ENCODE data around the gene INO80C. TPM values are rescaled to one million over a fixed set of nuclear protein-coding genes. Genes with fewer than 3 reads are reported as not detected.
A peak's percentile ranks its signal among the peaks of the same experiment; 100 is the strongest.

The INO80C gene
- total RNA-seq, 1 donor, result 5.6 TPM

DNA sequence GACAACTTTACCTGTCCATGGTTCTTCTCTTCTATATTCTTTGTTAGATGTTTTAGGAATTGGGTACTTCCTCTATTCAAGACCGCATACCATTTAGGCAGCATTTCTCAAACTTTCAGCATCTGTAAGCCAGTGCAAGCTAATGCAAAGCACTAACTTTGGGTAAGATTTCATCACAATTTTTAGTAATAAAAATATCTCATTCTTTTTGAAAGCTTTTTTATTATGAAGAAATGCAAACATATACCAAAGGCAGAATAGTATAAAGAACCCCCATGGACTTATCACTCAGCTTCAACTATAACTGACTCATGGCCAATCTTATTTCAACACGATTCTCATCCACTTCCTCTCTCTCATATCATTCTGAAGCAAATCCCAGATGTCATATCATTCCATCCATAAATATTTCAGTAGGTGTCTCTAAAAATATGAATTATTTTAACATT lies 32.9 kb downstream of the INO80C start:
- H3K4me3 ChIP-seq (ENCODE audit: low read depth, low read length), result no peak overlapping the region
- no peak for DNase-seq (ENCODE audit: low read depth)
- TF ChIP-seq, protein P1, sequence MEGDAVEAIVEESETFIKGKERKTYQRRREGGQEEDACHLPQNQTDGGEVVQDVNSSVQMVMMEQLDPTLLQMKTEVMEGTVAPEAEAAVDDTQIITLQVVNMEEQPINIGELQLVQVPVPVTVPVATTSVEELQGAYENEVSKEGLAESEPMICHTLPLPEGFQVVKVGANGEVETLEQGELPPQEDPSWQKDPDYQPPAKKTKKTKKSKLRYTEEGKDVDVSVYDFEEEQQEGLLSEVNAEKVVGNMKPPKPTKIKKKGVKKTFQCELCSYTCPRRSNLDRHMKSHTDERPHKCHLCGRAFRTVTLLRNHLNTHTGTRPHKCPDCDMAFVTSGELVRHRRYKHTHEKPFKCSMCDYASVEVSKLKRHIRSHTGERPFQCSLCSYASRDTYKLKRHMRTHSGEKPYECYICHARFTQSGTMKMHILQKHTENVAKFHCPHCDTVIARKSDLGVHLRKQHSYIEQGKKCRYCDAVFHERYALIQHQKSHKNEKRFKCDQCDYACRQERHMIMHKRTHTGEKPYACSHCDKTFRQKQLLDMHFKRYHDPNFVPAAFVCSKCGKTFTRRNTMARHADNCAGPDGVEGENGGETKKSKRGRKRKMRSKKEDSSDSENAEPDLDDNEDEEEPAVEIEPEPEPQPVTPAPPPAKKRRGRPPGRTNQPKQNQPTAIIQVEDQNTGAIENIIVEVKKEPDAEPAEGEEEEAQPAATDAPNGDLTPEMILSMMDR (IDR thresholded peaks at IDR 0.05; ENCODE audit: insufficient read depth, low read depth, low read length), result no peak

DNA sequence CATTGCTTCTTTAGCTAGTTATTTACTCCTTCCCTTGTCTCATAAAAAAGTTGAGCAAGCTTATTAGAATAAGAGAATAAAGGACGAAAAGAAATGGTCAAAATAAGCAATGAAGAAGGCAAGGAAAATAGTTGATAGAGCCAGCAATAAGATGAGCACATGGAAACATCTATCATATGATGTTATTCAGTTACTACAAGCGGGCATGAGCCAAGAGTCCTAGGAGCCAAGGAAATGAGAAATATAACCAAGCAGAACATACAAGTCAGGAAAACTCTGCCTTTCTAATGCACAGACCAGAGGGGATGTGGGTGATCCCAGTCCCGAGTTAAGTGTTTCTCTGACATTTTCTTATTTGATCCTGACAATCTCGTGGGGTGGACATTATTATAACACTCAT lies 33.9 kb downstream of the INO80C start:
- no peak for DNase-seq (ENCODE audit: low read depth)
- TF ChIP-seq, protein P1 (IDR thresholded peaks at IDR 0.05; ENCODE audit: insufficient read depth, low read depth, low read length), result no peak
- no peak overlapping the region for H3K4me3 ChIP-seq (ENCODE audit: low read depth, low read length)

DNA sequence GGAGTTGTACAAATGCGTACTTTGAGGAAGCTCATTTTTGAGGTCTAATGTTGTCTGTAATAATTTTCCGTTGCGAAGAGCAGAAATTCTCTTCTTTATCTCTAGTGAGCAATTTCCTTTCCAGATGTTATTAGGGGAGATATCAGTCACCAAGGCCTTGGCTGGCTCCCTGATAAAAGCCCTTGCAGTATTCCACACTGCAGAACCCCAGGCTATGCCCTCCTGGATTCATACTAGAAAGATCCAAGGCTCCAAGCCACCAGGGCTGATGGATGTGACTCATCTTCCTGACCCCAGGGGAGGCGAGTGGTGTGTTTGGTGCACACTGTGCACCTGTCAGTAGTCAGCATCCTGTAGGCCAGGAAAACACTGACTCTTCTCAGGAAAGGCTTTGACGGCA lies 34.7 kb downstream of the INO80C start:
- no peak overlapping the region for H3K4me3 ChIP-seq (ENCODE audit: low read depth, low read length)
- TF ChIP-seq, protein P1 (IDR thresholded peaks at IDR 0.05; ENCODE audit: insufficient read depth, low read depth, low read length), result no peak
- peak; percentile 86 for DNase-seq (ENCODE audit: low read depth)

DNA sequence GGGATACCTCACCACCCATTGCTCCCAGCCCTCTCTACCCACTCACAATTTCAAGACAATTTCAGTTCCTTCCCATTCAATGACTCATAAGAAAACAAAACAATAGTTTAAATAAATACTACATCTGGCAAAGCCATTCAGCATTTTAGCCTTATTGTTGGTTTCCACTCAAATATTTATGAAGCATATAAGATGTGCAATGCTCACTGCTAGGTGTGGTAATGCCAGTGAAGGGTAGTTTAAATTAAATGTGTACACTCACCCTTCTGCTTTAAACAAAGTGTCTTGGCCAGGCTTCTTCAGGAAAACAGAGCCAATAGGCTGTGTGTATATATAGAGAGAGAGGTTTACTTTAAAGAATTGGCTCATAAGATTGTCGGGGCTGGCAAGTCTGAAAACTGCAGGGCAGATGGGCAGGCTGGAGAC lies 37.0 kb downstream of the INO80C start:
- no peak overlapping the region for H3K4me3 ChIP-seq (ENCODE audit: low read depth, low read length)
- DNase-seq (ENCODE audit: low read depth), result peak; percentile 56
- TF ChIP-seq, protein P1 (IDR thresholded peaks at IDR 0.05; ENCODE audit: insufficient read depth, low read depth, low read length), result no peak

DNA sequence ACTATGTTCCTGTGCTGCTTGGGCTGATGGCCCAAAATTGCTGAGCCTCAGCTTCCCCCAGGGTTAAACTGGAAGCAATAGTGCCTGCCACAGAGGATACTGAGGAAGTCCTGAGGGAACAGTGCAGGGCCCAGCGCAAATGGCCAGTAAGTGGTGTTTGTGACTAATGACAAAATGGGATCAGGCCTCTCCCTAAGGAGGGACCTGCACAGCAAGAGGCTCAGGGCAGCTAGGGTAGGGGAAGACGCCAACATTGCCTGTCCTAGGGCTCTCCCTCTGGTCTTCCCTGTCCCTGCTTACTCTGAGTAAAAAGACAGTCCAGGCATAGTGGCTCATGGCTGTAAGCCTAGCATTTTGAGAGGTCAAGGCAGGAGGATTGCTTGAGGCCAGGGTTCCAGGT lies 37.8 kb downstream of the INO80C start:
- TF ChIP-seq, protein P1 (IDR thresholded peaks at IDR 0.05; ENCODE audit: insufficient read depth, low read depth, low read length), result no peak
- DNase-seq (ENCODE audit: low read depth), result no peak
- H3K4me3 ChIP-seq (ENCODE audit: low read depth, low read length), result no peak overlapping the region

DNA sequence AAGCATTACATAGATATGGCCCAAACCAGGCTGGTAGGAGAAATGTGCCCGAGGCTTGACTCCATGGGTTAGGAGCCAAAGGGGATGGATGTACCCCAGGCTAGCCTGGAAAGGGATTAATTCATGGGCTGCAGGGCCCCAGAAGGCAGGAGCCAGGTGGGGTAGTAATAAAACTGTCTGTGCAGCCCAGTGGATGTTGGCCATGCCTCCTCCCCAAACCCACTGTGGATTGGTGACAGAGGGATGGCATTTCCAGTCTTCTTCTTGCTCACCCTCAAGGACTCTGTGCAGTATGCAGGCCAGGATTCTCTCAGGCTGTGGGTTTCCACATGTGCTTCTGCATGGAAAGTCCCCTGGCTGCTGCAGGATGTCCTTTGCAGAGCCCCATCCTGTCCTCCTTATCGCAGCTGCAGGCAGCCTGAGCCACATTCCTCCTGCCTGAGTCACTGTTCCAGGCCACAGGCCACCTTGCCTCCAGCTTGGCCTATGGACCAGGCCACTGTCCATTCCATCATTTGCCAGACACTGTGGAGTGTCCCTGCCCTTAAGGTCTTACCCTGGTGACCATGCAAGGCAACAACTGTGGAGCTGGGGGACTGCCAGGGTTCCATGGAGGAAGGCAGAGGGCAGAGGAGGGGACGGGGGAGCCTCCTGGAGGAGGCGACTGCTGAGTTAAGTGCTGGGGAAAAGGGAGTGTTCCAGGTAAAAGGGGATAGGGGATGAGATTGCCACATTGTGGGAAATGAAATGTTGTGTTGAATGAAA lies 38.9 kb downstream of the INO80C start:
- DNase-seq (ENCODE audit: low read depth), result peak; percentile 87
- TF ChIP-seq, protein P1 (IDR thresholded peaks at IDR 0.05; ENCODE audit: insufficient read depth, low read depth, low read length), result no peak
- H3K4me3 ChIP-seq (ENCODE audit: low read depth, low read length), result no peak overlapping the region
